PFSK-1 (cell line): ENCODE data around the gene NIFK.

Experiments
- FOXP2 ChIP-seq: optimal IDR thresholded peaks from 2 replicates; pipeline ENCODE3; 2011; ENCODE audit warnings: borderline replicate concordance, control low read depth, inconsistent platforms; ENCODE audit not compliant: insufficient read depth; ENCODE audit errors: extremely low read length, extremely low read depth
- POLR2AphosphoS5 ChIP-seq: IDR thresholded peaks from 2 replicates; pipeline ENCODE4 v1.6.1; 2012; ENCODE audit warnings: low read depth, mild to moderate bottlenecking, control low read depth, low read length, moderate library complexity
- REST ChIP-seq, 2 experiments: IDR thresholded peaks; 2 replicates each; pipeline versions ENCODE4 v1.6.1 to v1.8.0; 2011 to 2012; ENCODE audit warnings: low read depth in 2 of 2, low read length in 2 of 2, control low read depth in 1 of 2, inconsistent platforms in 1 of 2, mild to moderate bottlenecking in 1 of 2, moderate library complexity in 1 of 2; ENCODE audit not compliant: insufficient read depth in 1 of 2
- SIN3A ChIP-seq: IDR thresholded peaks from 2 replicates; pipeline ENCODE4 v1.6.1; 2012; ENCODE audit warnings: mild to moderate bottlenecking, low read length, moderate library complexity, borderline replicate concordance; ENCODE audit not compliant: insufficient read depth
- TAF1 ChIP-seq: IDR thresholded peaks from 2 replicates; pipeline ENCODE4 v1.6.1; 2012; ENCODE audit warnings: low read length, control low read depth, borderline replicate concordance; ENCODE audit not compliant: insufficient read depth

DNA sequence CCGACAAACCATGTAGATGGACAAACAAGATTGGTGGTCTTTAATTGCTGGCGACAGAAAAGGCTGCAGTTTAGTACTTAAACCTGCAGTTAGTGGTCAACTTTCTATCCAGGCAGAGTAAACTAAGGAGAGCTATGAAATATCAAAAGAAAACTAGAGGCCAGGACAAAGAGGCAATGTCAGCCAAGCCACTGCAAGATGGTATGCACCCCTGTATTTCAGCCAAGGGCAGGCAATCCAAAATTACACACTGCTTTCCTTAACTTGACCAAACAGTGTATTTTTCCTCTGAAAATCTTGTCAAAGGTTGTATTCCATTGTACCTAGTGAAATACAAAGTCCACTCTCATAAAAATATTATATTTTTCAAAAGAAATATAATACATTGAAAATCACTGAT lies 9.3 kb downstream of the NIFK start:
- TF ChIP-seq POLR2AphosphoS5 (no peak), TAF1 (no peak), REST (IDR thresholded peaks at IDR 0.05; ENCODE audit: insufficient read depth in 1 of 2, low read depth in 2 of 2, low read length in 2 of 2) (no peak), FOXP2 (no peak), SIN3A (no peak)
